Ishikawa (cell line): ENCODE measurements around the gene SLC43A3.

Experiments
- CEBPB ChIP-seq: IDR thresholded peaks from 2 replicates; pipeline ENCODE4 v1.6.1; 2012
- CREB1 ChIP-seq: IDR thresholded peaks from 2 replicates; pipeline ENCODE4 v1.6.1; 2012; ENCODE audit warnings: low read depth
- EGR1 ChIP-seq: IDR thresholded peaks from 2 replicates; pipeline ENCODE4 v1.6.1; 2012
- EP300 ChIP-seq: IDR thresholded peaks from 2 replicates; pipeline ENCODE4 v1.6.1; 2012; ENCODE audit warnings: borderline replicate concordance
- NFIC ChIP-seq: IDR thresholded peaks from 2 replicates; pipeline ENCODE4 v1.6.1; 2012
- RAD21 ChIP-seq: IDR thresholded peaks from 2 replicates; pipeline ENCODE4 v1.6.1; 2012; ENCODE audit warnings: low read depth
- TAF1 ChIP-seq: IDR thresholded peaks from 2 replicates; pipeline ENCODE4 v1.6.1; 2012; ENCODE audit warnings: low read depth, mild to moderate bottlenecking
- TCF12 ChIP-seq: IDR thresholded peaks from 2 replicates; pipeline ENCODE4 v1.6.1; 2012; ENCODE audit warnings: low read depth
- TEAD4 ChIP-seq: IDR thresholded peaks from 2 replicates; pipeline ENCODE4 v1.6.1; 2012
- USF1 ChIP-seq: IDR thresholded peaks from 2 replicates; pipeline ENCODE4 v1.6.1; 2012
- YY1 ChIP-seq: IDR thresholded peaks from 2 replicates; pipeline ENCODE4 v1.6.1; 2012; ENCODE audit warnings: low read depth
- ZBTB7A ChIP-seq: IDR thresholded peaks from 2 replicates; pipeline ENCODE4 v1.6.1; 2012; ENCODE audit warnings: low read depth
- TF ChIP-seq, protein P1 (sequence below): IDR thresholded peaks from 2 replicates; pipeline ENCODE4 v1.6.1; 2012
- TF ChIP-seq, protein P2 (sequence below): IDR thresholded peaks from 2 replicates; pipeline ENCODE4 v1.6.1; 2012; ENCODE audit warnings: low read depth, mild to moderate bottlenecking

DNA sequence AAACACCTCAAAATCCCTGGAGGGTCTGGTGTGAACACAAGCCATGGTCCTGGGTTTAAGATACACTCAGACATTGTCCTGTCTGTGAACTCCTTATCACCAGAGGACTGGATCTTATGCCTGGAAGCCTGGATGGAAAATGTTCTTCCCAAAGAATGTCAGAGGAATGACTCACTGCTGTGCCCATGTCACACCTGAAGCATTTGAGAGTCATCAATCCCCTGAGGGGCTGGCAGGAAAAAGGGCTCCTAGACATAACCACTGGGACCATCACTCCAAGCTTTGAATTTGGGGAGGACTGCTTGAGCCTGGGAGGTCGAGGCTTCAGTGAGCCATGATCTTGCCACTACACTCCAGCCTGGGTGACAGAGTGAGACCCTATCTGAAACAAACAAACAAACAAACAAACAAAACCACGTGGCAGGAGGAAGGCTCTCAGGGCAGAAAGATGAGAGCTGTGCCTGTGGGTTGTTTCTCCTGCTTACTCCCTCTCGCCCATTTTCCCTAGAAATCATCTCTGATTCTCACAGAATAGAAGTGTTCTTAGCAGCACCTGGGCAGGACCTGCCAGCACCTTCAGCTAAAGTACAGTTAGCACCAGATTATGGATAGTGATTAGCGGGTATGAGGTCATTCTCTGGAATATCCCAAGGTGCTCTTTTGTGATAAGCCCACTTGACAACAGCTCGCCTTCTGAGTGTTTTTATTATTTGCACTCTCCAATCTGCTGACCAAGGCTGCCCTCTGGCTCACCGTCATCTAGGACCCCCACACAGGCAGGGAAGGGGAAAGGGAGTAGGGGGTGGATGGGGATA is 24.5 kb downstream of the SLC43A3 start:
- TF ChIP-seq YY1 = no peak
- TF ChIP-seq, protein P1, sequence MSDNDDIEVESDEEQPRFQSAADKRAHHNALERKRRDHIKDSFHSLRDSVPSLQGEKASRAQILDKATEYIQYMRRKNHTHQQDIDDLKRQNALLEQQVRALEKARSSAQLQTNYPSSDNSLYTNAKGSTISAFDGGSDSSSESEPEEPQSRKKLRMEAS = no peak
- no peak for TF ChIP-seq RAD21
- TF ChIP-seq CREB1 = no peak
- TF ChIP-seq TAF1 = no peak
- TF ChIP-seq CEBPB = no peak
- TF ChIP-seq NFIC = no peak
- TF ChIP-seq USF1 = no peak
- TF ChIP-seq TEAD4 = no peak
- TF ChIP-seq EGR1 = no peak
- no peak for TF ChIP-seq EP300
- no peak for TF ChIP-seq TCF12
- TF ChIP-seq, protein P2, sequence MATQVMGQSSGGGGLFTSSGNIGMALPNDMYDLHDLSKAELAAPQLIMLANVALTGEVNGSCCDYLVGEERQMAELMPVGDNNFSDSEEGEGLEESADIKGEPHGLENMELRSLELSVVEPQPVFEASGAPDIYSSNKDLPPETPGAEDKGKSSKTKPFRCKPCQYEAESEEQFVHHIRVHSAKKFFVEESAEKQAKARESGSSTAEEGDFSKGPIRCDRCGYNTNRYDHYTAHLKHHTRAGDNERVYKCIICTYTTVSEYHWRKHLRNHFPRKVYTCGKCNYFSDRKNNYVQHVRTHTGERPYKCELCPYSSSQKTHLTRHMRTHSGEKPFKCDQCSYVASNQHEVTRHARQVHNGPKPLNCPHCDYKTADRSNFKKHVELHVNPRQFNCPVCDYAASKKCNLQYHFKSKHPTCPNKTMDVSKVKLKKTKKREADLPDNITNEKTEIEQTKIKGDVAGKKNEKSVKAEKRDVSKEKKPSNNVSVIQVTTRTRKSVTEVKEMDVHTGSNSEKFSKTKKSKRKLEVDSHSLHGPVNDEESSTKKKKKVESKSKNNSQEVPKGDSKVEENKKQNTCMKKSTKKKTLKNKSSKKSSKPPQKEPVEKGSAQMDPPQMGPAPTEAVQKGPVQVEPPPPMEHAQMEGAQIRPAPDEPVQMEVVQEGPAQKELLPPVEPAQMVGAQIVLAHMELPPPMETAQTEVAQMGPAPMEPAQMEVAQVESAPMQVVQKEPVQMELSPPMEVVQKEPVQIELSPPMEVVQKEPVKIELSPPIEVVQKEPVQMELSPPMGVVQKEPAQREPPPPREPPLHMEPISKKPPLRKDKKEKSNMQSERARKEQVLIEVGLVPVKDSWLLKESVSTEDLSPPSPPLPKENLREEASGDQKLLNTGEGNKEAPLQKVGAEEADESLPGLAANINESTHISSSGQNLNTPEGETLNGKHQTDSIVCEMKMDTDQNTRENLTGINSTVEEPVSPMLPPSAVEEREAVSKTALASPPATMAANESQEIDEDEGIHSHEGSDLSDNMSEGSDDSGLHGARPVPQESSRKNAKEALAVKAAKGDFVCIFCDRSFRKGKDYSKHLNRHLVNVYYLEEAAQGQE = no peak
- no peak for TF ChIP-seq ZBTB7A
